Fibroblast of gingiva (primary cell): ENCODE measurements around the gene SELENOI.
"Not testable (repeated sequence)": the region's sequence is repeated elsewhere in the genome, so short reads cannot be mapped to it uniquely, and the experiment has no call there.

ENCODE experiments used
- DNase-seq: peaks from one replicate; pipeline ENCODE4 v3.0.0-alpha.2; 2011; ENCODE audit warnings: low read depth

The SELENOI gene

GRCh38 chr2:26345545-26346453, at the start of gene SELENOI:
Gene SELENOI, plus strand, starts transcription at chr2:26346143. Its CDS starts 90 bp downstream, at chr2:26346233.
- DNase-seq, result peak; percentile 99

GRCh38 chr2:26297061-26297460, 48.9 kb upstream of the SELENOI start:
- no peak for DNase-seq

- DNase-seq, result no peak
Measured at GRCh38 chr2:26298286-26298637, 47.7 kb upstream of the SELENOI start.

GRCh38 chr2:26298638-26299393, 47.1 kb upstream of the SELENOI start:
- DNase-seq, result peak; percentile 74

GRCh38 chr2:26299471-26300101, 46.4 kb upstream of the SELENOI start:
- peak; percentile 62 for DNase-seq

GRCh38 chr2:26300234-26300925, 45.6 kb upstream of the SELENOI start:
- DNase-seq, result no peak

- peak; percentile 21 for DNase-seq
Measured at GRCh38 chr2:26302846-26303245, 43.1 kb upstream of the SELENOI start.

GRCh38 chr2:26305094-26305493, 40.8 kb upstream of the SELENOI start:
- DNase-seq, result not testable (repeated sequence)

- no peak for DNase-seq
Measured at GRCh38 chr2:26305540-26305939, 40.4 kb upstream of the SELENOI start.

GRCh38 chr2:26309921-26310320, 36.0 kb upstream of the SELENOI start:
- DNase-seq, result no peak

- no peak for DNase-seq
Measured at GRCh38 chr2:26312471-26312870, 33.5 kb upstream of the SELENOI start.

- no peak for DNase-seq
Measured at GRCh38 chr2:26313446-26313845, 32.5 kb upstream of the SELENOI start.

- DNase-seq, result no peak
Measured at GRCh38 chr2:26314243-26314642, 31.7 kb upstream of the SELENOI start.

GRCh38 chr2:26316041-26316440, 29.9 kb upstream of the SELENOI start:
- DNase-seq, result no peak

GRCh38 chr2:26316845-26317244, 29.1 kb upstream of the SELENOI start:
- no peak for DNase-seq

- DNase-seq, result no peak
Measured at GRCh38 chr2:26317377-26318105, 28.4 kb upstream of the SELENOI start.

GRCh38 chr2:26318950-26319349, 27.0 kb upstream of the SELENOI start:
- no peak for DNase-seq

GRCh38 chr2:26324479-26324878, 21.5 kb upstream of the SELENOI start:
- DNase-seq, result not testable (repeated sequence)

- DNase-seq, result no peak
Measured at GRCh38 chr2:26324903-26325302, 21.0 kb upstream of the SELENOI start.

- DNase-seq, result peak; percentile 40
Measured at GRCh38 chr2:26325851-26326250, 20.1 kb upstream of the SELENOI start.

- no peak for DNase-seq
Measured at GRCh38 chr2:26326514-26326913, 19.4 kb upstream of the SELENOI start.
